DOHH2 (cell line): Measurements from ENCODE around the gene CTNNBL1.

ENCODE experiments used
- CTCF ChIP-seq: fragments of 200-600 bp; sonication (generic); IDR thresholded peaks from one replicate; pipeline ENCODE4 v1.5.1; 2014; ENCODE audit warnings: antibody characterized with exemption, mild to moderate bottlenecking, low read depth, low read length; ENCODE audit not compliant: poor library complexity, severe bottlenecking
- EZH2phosphoT487 ChIP-seq: fragments of 200-600 bp; sonication (generic); IDR thresholded peaks from 2 replicates; pipeline ENCODE4 v1.6.1; 2017; ENCODE audit warnings: borderline replicate concordance, mild to moderate bottlenecking, antibody characterized with exemption, low read length, moderate library complexity, mixed read lengths

GRCh38 chr20:37845878-37846277, 152.0 kb downstream of the CTNNBL1 start:
- TF ChIP-seq CTCF (no peak), EZH2phosphoT487 (no peak)
